Stimulated activated CD8-positive, alpha-beta memory T cell treated with anti-CD3 and anti-CD28 coated beads, Interleukin-7, amount 100 ng/mL, for 1 hour (primary cell): Measurements from ENCODE around the gene DPP6.
"Not testable (repeated sequence)": the region's sequence is repeated elsewhere in the genome, so short reads cannot be mapped to it uniquely, and the experiment has no call there.

Experiments used
- DNase-seq, 2 donors: peaks; one replicate each; pipeline ENCODE4 v3.0.0-alpha.2; 2020; ENCODE audit warnings: low read depth in 2 of 2

The DPP6 gene

DNA sequence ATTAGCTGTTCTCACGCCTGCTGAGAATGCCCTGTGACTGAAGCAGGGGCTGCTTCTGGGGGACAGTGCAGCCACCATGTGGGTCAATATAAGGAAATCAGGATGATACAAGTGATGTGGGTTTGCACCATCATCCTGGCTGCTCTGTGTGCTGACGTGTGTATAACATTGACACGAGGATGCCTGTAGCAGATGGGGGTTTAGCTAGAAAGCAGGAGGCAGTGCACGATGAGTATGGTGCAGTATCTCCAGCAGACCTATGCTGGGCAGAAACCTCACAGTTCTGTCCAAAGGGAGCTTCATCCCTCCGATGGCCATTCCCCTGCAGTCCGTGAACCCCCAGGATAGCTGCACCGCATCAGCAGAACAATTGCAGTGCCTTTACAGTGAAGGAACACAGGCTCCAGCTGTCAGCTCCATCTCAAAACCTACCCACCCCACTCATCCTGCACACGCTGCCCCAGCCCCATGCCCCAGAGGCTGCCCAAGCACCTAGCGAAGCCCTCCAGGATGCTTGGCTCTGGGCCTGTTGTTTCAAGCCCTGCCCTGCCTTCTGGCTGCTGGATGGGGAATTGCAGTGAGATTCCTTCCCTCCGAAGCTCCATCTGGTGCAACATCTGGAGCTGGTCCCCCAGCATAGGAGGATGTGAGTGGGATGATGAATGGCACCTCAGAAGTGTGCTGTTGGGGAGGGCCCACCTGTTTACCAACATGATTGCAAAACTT is 96.8 kb downstream of the DPP6 start:
- not testable (repeated sequence) for DNase-seq

DNA sequence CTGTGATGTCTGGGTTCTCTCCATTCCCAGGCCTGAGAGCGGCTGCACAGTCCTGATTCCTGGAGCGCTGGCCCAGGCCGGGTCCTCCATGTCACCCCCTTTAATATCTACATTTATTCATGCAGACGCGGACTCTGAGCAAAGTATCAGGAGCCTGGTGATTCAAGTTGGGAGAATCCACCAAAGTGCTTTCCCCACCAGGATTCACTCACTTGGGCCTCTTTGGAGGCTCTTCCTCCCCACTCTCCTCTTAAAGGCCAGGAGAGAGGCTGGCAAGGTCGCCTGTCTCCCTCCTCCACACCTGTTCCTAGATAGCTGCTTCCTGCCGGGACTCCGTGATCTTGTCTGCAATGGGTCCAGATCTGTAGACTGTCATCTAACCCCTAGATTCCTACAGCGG is 98.5 kb downstream of the DPP6 start:
- DNase-seq, result not testable (repeated sequence)

DNA sequence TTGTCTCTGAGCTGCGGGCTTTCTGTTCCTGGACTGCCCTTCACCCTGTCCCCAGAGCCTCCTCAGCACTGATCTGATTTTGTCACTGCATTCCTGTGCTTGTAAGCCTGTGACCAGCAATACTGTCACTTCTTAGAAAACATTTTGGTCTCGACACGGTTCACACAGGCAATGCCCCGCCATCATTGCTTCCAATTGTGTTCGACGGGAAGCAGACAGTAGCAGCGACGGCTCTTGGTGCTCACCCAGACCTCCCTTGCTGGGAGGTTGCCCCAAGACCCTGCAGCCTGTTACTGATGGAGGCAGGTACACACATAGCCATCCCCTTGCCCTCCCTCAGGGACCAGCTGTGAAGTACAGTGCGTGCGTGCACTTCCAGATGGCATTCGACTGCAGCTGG is 99.1 kb downstream of the DPP6 start:
- DNase-seq, result not testable (repeated sequence)

DNA sequence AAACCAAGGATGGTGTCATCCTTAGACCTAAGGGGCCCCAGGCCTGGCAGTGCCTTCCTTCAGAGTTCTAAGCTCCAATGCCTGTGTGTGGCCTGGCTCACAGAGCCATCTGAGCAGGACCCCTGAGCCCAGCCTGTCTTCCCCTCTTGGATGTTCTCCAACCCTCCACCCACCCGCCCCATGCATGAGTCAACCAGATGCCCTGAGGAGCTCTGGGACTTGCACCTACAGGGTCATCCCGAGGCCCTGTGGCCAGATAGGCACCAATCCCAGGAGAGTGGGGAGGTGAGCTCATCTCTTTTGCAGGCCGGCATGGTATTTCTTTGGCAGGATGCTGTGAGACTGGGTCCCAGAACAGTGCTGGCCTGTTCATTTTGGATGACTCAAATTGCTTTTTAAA is 103.7 kb downstream of the DPP6 start:
- not testable (repeated sequence) for DNase-seq

DNA sequence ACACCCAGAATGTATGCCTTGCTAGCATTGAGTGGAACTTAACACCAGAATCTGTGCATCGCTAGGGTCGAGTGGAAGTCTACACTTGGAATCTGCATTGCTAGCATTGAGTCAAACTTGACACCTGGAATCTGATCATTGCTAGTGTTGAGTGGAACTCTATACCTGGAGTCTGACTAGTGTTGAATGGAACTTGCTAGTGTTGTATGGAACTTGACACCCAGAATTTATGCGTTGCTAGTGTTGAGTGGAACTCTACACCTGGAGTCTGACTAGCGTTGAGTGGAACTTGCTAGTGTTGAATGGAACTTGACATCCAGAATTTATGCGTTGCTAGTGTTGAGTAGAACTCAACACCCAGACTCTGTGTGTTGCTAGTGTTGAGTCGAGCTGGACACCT is 110.7 kb downstream of the DPP6 start:
- not testable (repeated sequence) for DNase-seq

DNA sequence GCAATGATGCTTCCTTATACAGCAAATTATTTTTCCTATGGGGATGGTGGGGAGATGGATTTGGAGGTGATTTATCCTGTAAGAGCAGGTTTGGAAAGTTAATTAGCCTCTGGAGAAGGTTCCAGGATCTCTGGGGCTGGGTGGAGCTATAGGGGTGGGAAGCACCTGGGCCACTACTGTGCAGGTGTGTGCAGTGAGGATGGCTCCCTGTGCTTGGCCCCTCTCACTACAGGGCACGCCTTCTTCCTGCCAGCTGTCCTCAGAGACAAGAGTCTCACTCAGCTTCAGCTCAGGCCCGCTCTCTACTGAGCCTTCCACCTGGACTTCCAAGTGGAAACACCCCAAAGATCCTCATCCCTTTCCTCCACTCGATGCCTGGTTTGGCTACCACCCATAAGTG is 111.4 kb downstream of the DPP6 start:
- DNase-seq, result not testable (repeated sequence)

DNA sequence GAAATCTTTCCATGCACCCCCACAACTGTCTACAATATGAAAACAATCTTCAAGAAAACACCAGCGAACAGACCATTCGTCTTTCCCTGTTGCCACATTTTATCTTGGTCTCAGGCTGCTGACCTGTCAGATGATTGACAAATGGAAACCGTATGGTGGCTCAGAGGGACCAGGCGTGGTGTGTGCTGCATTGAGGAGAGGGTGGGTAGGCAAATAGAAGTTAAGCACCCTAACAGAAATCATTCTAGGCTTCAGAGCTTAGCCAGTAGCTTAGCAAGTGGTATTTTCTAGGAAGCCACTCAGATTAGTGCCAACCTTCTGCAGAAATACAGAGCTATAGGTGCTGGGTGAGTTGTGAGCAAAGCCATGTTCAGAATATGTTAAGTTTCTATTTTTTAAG is 114.9 kb downstream of the DPP6 start:
- DNase-seq, result no peak

DNA sequence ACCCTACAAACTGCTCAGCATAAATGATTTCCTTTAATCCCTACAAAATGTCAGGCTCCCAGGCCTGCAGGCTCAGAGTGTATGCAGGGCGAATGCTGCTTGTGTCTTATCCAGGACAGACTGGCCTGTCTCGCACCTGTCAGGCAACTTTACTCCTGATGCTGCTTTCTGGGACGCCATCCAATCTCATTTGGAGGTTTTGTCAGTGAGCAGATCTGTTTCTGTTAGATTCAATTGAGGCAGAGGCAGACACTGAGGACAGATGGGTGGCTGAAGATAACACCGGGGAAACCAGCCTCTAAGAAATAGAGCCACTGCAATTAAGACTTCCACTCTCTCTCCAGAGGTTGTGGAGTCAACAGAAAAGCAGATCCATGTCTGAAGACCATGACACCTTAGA is 115.6 kb downstream of the DPP6 start:
- no peak for DNase-seq

DNA sequence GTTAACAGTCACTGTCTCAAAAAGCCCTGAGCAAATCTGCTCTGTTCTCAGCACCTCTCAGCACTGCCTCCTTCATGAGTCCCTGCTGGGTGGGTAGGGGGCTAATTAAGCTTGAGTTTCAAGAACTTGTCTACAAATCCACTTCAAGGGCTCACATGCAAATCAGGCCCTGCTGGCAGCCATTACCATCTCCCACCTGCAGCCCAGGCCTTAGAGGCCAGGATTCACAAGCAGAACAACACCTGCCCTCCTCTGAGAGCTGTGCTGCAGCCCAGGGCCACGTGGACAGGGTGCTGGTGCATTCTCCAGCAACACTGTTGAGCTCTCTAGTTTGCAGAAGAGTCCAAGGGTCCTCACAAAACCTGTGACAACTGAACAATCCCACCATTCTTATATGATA is 119.2 kb downstream of the DPP6 start:
- DNase-seq, result no peak

DNA sequence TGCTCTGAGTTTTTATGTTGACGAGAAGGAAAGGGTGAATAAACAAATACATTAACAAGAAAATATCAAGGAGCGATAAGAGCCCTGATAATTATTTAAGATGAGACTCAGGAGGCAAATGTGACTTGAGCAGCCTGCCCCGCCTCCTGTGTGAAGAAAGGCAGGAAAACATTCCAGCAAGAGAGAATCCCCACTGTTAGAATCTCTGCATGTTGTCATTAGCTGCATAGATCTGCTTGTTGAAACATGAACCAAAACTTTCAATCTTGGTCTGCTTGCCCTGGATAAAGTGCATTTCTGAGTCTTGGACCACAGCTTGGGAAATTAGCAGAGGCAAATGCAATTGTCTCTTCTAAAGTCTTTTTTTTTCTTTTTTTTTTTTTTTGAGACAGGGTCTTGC is 120.0 kb downstream of the DPP6 start:
- no peak for DNase-seq

DNA sequence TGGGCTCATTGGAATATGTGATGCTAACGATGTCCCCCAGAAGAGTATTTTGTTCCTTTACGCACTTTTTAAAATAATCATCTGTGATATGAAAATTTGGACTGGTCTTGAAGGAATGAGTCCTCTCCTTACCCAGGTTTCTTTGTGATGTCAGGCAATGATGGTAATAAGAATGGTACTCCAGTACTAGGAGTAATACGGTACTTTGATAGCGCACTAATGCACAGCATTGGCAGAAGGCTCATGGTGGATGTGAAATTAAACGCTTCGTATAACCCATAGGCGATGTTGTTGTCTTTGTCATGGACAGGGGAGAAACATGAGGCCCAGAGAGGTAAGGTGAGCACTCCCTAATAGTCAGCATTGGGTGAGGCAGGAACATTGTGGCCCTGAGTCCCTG is 125.4 kb downstream of the DPP6 start:
- DNase-seq, result no peak

DNA sequence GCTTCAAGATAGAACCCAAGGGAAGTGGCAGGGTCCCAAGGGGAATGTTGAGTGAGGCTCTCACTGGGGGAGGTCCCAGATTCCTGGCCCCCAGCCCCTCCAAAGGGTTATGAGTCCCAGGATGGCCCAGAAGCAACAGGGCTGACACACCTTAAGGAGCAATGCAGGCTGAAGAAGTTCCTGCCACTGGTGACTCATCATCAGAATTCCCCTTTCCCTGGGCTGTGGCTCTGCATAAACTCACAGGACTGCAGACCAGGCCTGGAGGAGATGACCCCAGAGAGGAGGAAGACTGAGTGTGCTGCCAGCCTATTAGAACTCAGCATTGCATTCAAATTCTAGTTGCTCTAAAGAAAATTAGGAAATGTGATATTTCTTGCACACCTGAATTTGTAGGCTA is 126.7 kb downstream of the DPP6 start:
- DNase-seq, result no peak

DNA sequence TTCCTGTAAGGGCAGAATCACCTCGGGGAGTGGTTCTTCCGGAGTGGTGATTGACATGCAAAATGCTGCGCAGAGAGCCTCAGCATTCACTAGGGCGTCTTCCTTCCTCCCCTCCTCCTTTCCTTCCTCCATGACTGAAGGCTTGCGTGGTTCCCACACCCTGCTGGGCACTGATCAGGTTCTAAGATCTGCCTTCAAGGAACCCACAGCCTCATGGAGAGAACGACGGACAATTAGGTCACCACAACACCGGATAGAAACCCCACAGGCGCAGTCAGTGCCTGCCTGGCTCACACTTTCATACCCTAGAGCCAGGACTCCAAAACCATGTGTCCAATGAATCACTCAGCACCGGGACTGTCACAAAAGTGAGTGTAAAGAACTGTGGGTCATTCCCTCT is 131.3 kb downstream of the DPP6 start:
- no peak for DNase-seq

DNA sequence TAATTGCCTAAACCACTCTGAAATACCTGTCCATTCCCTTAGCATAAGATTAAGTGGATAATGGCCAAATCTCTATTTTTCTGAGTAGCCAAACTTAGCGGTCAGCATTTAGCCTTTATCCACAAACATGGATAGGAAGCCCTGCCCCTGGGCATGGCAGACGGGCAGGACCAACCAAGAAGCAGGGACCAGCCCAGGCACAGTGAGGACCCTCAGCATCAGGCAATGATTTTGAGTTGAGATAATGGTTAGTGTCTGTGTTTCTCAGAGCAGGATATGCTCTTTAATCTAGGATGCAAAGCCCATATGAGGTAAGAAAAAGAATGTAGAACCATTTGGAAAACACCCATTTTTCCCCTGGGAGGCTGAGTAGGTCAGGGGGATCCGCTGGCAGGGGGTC is 131.7 kb downstream of the DPP6 start:
- DNase-seq, result no peak

DNA sequence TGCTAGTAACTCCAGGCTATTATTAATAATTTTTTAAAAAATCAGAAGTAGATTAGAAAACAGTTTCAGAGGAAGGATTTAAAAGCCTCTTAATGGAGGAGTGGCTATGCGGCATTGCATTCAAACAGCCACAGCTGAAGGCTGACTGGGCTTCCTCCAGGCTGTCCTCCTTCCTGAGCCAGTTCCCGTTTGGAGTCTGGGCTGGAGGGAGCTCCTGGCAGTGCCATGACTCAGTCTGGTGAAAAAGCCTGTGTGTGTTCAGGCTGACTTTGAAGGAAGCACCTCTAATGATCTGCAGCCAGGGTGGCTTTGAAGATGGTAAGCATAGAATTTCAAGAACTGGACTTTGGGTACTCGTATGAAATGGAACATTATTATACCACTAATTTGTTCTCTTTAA is 134.6 kb downstream of the DPP6 start:
- no peak for DNase-seq

DNA sequence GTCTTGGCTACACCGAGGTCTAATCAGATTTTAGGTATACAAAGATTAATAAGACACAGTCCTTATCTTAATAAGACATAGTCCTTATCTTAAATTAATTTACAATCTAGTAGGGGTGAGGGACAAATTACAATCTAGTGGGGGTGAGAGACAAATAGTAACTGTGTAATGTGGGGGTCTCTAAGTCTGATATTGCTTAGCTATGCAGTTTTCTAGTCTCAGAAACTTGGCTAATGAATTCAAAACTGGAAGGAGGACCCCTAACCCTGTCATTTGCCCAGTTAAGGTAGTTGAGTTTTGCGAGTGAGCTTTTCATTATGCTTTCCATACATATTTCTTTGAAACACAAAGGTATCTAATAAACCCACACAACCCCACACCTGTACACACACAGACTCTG is 136.1 kb downstream of the DPP6 start:
- no peak for DNase-seq

DNA sequence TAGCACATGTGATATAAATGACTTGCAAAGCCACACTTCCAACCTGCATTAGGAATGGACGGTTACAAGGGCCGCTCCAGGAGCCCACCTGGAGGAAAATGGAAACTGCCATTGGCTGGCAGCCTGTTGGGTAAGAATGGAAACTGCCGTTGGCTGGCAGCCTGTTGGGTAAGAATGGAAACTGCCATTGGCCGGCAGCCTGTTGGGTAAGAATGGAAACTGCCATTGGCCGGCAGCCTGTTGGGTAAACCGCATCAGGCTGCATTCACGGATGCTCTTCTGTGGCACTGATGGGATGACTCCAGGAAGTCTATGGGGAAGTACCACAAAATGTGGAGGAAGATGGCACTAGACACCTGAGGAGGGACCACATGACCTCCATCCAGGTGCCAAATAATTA is 143.1 kb downstream of the DPP6 start:
- DNase-seq, result no peak

DNA sequence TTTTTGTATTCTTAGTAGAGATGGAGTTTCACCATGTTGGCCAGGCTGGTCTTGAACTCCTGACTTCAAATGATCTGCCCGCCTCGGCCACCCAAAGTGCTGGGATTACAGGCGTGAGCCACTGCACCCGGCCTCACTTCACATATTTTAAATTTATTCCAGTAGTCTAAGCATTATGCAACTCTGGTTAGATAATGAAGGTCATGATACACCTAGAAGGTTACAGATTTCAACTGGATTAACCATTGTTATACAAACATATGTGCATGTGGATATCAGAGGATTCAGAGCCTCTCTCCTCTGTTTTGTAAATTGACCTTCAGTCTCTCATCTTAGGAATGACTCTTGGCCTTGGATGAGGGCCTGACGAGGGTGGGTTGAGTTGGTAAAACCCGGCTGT is 146.3 kb downstream of the DPP6 start:
- no peak for DNase-seq

DNA sequence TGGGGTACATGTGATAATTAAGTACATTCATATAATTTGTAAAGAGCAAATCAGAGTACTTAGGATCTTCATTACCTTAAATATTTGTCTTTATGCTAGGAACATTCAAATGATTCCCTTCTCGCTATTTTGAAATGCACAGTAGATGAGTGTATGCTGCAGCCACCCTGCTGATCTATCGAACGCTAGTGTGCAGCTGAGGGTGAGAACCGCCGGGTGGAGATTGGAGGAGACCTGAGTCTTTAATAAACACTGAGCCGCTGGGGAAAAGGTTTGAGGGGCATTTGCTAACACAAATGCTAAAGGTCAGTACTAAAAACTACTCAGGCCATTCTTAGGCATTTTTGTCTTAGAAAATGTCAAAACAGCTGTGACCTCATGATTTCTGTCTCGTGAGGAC is 148.0 kb downstream of the DPP6 start:
- DNase-seq, result no peak

DNA sequence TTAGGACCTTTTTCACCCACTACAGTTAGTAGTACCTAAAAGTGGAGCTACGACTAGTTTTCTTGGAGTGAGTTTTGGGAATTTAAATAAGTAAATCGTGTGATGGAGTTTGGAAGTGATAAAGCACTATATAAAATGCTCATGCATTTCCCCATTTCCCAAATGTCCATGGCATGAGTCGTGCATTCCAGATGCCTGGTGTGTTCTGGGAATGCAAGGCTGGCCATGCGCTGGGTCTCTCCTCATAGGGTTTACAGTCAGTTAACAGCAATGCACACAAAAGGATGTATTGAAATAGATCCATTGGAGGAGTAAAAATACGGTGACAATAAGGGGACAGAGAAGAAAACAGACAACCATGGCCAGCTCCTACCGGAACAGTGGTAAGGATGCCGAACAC is 149.8 kb downstream of the DPP6 start:
- DNase-seq, result no peak

DNA sequence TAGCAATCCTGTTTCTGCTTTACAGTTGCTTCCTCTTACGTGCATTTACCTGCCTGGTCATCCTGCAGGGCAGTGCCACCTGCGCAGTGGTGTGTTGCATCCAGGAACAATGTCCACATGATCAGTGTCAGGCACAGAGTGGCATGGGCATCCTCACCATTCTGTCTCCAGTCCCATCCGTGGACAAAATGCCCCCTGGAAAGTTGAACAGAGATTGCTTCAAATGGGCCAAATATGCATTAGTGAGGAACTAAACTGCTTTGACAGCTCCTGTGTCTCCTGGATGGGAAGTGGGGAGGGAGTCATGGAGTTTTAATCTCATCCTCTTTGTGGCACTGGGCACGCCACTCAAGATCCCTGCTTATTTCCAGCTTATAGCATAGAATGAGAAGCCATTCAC is 151.8 kb downstream of the DPP6 start:
- DNase-seq, result no peak

DNA sequence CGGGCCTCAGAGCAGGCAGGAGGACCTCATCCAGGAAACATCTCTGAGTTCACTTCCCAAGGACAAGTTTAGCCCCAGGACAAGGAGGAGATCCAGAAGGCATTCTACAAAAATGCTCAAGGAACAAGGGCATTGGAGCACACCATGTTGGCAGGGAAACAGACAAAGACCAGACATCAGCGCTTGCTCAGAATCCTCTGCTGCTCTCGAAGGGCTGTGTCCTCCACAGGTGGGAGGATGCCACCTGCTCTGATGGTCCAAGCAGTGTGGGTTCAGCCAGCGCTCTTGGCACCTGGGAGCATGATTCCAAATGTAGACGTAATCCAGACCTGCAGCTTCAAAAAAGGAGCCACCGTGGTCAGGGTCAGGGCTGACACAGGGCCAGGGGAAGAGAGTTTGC is 160.7 kb downstream of the DPP6 start:
- no peak for DNase-seq

DNA sequence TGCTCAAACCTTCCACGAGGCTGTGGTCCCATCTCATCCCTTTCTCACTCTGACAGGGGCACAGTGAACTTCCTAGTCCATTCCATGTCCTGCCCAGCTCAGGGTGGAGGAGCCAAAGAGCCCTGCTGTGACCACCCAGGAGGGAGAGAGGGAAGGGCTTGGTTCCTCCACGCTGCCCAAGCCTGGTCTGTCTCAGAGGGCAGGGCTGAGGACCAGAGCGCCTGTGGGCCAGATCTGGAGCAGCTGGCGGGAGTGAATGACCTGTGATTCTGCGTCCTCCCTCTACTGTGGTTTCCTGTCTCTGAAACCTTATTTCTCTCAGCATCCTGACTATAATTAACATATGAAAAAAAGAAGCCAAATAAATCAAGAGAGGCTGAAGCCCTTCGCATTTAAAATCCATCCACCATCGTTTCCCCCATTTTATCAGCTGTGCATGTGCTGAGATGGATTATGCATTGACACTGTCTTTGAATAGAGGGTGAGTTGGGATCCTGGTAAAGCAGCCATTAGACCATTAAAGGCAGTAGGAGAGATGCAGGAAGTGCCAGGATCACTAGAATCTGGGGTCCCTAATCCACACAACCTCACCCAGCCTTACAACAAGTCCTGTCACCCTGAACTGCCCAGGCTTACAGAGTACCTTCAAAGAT is 165.6 kb downstream of the DPP6 start:
- DNase-seq, result no peak

DNA sequence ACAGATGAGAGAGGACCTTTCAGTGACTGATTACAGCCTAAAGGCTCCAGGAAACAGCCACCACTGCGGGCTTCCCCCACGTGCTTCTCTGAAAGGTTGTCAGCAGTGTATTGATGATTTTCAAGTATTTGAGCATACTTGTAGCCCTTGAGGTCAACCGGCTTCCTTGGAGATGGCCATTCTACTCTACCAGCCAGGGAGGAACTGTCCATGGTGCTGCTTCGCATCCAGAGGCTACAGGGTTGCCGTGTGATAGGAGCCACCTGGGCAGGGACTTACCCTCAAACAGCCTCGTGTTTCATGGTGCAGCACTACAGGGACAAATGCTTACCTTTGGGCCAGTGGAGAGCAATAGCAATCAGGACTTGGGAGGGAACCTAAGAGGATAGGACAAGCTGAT is 179.5 kb downstream of the DPP6 start:
- DNase-seq, result no peak
